Loucy (cell line): ENCODE results near the gene MTG2.

Source experiments
- H2AFZ ChIP-seq: fragments of 200-600 bp; sonication (generic); 2 replicates; pipeline ENCODE4 v1.6.0; 2016; ENCODE audit warnings: antibody characterized with exemption, mild to moderate bottlenecking, low read length, moderate library complexity
- H3F3A ChIP-seq: fragments of 200-600 bp; 2 replicates; pipeline ENCODE4 v1.6.0; 2016; ENCODE audit warnings: antibody characterized with exemption, low read depth, mild to moderate bottlenecking
- H3K27me3 ChIP-seq: fragments of 200-600 bp; sonication (generic); 2 replicates; pipeline ENCODE4 v1.6.1; 2014; ENCODE audit warnings: low read length, mild to moderate bottlenecking; ENCODE audit not compliant: insufficient read depth, poor library complexity, severe bottlenecking
- H3K36me3 ChIP-seq: fragments of 200-600 bp; sonication (generic); 2 replicates; pipeline ENCODE4 v1.6.1; 2016; ENCODE audit warnings: low read length; ENCODE audit not compliant: insufficient read depth
- H3K4me1 ChIP-seq: fragments of 200-600 bp; sonication (generic); 2 replicates; pipeline ENCODE4 v1.5.1; 2014; ENCODE audit warnings: low read length, mild to moderate bottlenecking; ENCODE audit not compliant: insufficient read depth, poor library complexity, severe bottlenecking
- H3K4me2 ChIP-seq: fragments of 200-600 bp; sonication (generic); 2 replicates; pipeline ENCODE4 v1.6.0; 2014; ENCODE audit warnings: antibody characterized with exemption, low read length, low read depth, mild to moderate bottlenecking; ENCODE audit not compliant: poor library complexity, severe bottlenecking
- H3K4me3 ChIP-seq: fragments of 200-600 bp; sonication (generic); 2 replicates; pipeline ENCODE4 v1.5.1; 2014; ENCODE audit warnings: low read length, mild to moderate bottlenecking, mixed read lengths; ENCODE audit not compliant: poor library complexity, severe bottlenecking
- H3K79me2 ChIP-seq: fragments of 200-600 bp; sonication (generic); 2 replicates; pipeline ENCODE4 v1.6.1; 2014; ENCODE audit warnings: low read length; ENCODE audit not compliant: insufficient read depth
- H3K9ac ChIP-seq: fragments of 200-600 bp; sonication (generic); 2 replicates; pipeline ENCODE4 v1.6.0; 2014; ENCODE audit warnings: mild to moderate bottlenecking, low read depth, low read length, moderate library complexity; ENCODE audit not compliant: poor library complexity, severe bottlenecking
- H3K9me2 ChIP-seq: fragments of 200-600 bp; sonication (generic); replicated peaks from 2 replicates; pipeline ENCODE4 v1.6.1; 2016; ENCODE audit warnings: low read depth, low read length, mixed read lengths
- H3K9me3 ChIP-seq: fragments of 200-600 bp; sonication (generic); 2 replicates; pipeline ENCODE4 v1.6.1; 2014; ENCODE audit warnings: mild to moderate bottlenecking, antibody characterized with exemption, low read length, low read depth; ENCODE audit not compliant: insufficient read depth
- H4K20me1 ChIP-seq: fragments of 200-600 bp; sonication (generic); 2 replicates; pipeline ENCODE4 v1.6.0; 2014; ENCODE audit warnings: antibody characterized with exemption, low read length, mild to moderate bottlenecking; ENCODE audit not compliant: insufficient read depth, poor library complexity, severe bottlenecking
- EZH2phosphoT487 ChIP-seq: fragments of 200-600 bp; IDR thresholded peaks from 2 replicates; pipeline ENCODE4 v1.6.1; 2018; ENCODE audit warnings: antibody characterized with exemption, mild to moderate bottlenecking, moderate library complexity, borderline replicate concordance
- TF ChIP-seq, protein P1 (sequence below): fragments of 200-600 bp; sonication (generic); conservative IDR thresholded peaks from 2 replicates; pipeline ENCODE4 v1.5.1; 2014; ENCODE audit warnings: mild to moderate bottlenecking, antibody characterized with exemption, low read length

Gene MTG2

GRCh38 chr20:62237514-62237800 lies 54.6 kb downstream of the MTG2 start:
- no peak overlapping the region for H3K9ac ChIP-seq
- peak overlapping the region; percentile 86 for H3K4me2 ChIP-seq
- H2AFZ ChIP-seq = no peak overlapping the region
- peaks cover 38% of the 10 kb centered on the region for H3K4me1 ChIP-seq
- H4K20me1 ChIP-seq = peaks cover 32% of the 10 kb centered on the region
- H3K4me3 ChIP-seq = peak overlapping the region; percentile 69
- H3K27me3 ChIP-seq = no peaks in the 10 kb centered on the region
- no peak for TF ChIP-seq EZH2phosphoT487
- TF ChIP-seq, protein P1, sequence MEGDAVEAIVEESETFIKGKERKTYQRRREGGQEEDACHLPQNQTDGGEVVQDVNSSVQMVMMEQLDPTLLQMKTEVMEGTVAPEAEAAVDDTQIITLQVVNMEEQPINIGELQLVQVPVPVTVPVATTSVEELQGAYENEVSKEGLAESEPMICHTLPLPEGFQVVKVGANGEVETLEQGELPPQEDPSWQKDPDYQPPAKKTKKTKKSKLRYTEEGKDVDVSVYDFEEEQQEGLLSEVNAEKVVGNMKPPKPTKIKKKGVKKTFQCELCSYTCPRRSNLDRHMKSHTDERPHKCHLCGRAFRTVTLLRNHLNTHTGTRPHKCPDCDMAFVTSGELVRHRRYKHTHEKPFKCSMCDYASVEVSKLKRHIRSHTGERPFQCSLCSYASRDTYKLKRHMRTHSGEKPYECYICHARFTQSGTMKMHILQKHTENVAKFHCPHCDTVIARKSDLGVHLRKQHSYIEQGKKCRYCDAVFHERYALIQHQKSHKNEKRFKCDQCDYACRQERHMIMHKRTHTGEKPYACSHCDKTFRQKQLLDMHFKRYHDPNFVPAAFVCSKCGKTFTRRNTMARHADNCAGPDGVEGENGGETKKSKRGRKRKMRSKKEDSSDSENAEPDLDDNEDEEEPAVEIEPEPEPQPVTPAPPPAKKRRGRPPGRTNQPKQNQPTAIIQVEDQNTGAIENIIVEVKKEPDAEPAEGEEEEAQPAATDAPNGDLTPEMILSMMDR = no peak
- no peaks in the 10 kb centered on the region for H3K36me3 ChIP-seq
- H3K9me3 ChIP-seq = no peaks in the 10 kb centered on the region
- H3F3A ChIP-seq = no peaks in the 10 kb centered on the region
- peaks cover 39% of the 10 kb centered on the region for H3K79me2 ChIP-seq
- H3K9me2 ChIP-seq = no peaks in the 10 kb centered on the region

DNA sequence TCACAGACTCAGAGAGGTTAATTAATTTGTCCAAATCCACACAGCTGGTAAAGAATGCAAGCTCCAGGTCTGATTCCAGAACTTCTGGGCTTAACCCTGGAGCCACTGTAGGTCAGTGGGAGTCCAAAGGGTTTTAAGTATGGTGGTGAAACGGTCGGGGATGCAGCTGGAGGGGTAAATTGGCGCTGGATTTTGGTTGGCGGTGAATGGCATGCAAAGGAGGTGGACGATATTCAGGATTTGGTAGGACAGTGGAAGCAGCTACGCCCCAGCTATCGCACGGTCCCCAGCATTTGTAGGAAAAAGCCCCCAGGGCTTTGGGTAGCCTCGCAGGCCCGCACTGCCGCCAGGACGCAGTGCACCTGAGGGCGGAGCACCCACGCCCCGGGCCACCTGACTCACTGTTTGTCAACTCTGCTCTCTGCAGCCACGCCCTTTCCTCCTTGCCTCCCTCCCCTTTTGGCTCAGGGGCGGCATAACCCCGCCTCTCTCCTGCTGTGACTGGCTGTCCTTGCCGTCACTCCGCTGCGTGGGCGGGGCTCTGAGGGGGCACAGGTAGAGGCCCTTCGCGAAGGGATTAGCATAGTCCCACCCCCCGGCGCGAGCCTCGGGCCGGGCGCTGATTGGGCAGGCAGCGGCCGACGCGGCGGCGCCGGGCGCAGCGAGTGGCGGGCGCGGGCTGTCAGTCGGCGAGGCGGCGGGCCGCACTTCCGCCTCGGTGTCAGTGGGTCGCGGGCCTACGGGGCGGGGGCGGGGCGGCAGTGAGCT lies 55.2 kb downstream of the MTG2 start, which contains the start of gene OSBPL2:
TSS of gene OSBPL2 (plus strand) at position 721 of the 768 bp plus-strand sequence. CDS start 17,664 bp downstream, outside the sequence.
- H3K4me3 ChIP-seq = peak within 1 kb of the TSS; percentile 94
- H3K9me3 ChIP-seq = no peaks in the 10 kb centered on the region
- H2AFZ ChIP-seq = peak within 1 kb of the TSS; percentile 71

GRCh38 chr20:62238569-62239277 lies 55.9 kb downstream of the MTG2 start:
- Histone ChIP-seq H3K4me2 (peak overlapping the region; percentile 96), H2AFZ (no peak overlapping the region), H4K20me1 (peaks cover 44% of the 10 kb centered on the region), H3K4me3 (peak overlapping the region; percentile 94), H3K4me1 (peaks cover 50% of the 10 kb centered on the region), H3F3A (no peaks in the 10 kb centered on the region), H3K9me3 (no peaks in the 10 kb centered on the region), H3K36me3 (no peaks in the 10 kb centered on the region), H3K27me3 (no peaks in the 10 kb centered on the region), H3K79me2 (peaks cover 51% of the 10 kb centered on the region), H3K9ac (peak overlapping the region; percentile 81), H3K9me2 (no peaks in the 10 kb centered on the region)
- TF ChIP-seq, protein P1 = no peak
- no peak for TF ChIP-seq EZH2phosphoT487

More for the DNA sequence above, 55.2 kb downstream of the MTG2 start, which contains the start of gene OSBPL2:
- no peaks in the 10 kb centered on the region for H3F3A ChIP-seq
- no peaks in the 10 kb centered on the region for H3K27me3 ChIP-seq
- no peaks in the 10 kb centered on the region for H3K9me2 ChIP-seq
- peaks cover 44% of the 10 kb centered on the region for H3K79me2 ChIP-seq
- H3K36me3 ChIP-seq = no peaks in the 10 kb centered on the region
- H3K4me2 ChIP-seq = peak within 1 kb of the TSS; percentile 96
- no peak for TF ChIP-seq EZH2phosphoT487
- TF ChIP-seq, protein P1 = no peak
- H3K9ac ChIP-seq = peak within 1 kb of the TSS; percentile 81
- H3K4me1 ChIP-seq = peaks cover 44% of the 10 kb centered on the region
- peaks cover 37% of the 10 kb centered on the region for H4K20me1 ChIP-seq
